HL-60 (cell line): ENCODE measurements around the gene LOXL1.

Experiments used
- CTCF ChIP-seq: IDR thresholded peaks from one replicate; pipeline ENCODE4 v1.5.1; 2011; ENCODE audit warnings: low read length, control low read depth, inconsistent platforms; ENCODE audit not compliant: insufficient read depth
- GABPA ChIP-seq: IDR thresholded peaks from 2 replicates; pipeline ENCODE4 v1.6.1; 2012; ENCODE audit warnings: low read depth
- POLR2AphosphoS5 ChIP-seq: IDR thresholded peaks from 2 replicates; pipeline ENCODE4 v1.6.1; 2012; ENCODE audit warnings: low read depth
- REST ChIP-seq: IDR thresholded peaks from 2 replicates; pipeline ENCODE4 v1.6.1; 2012; ENCODE audit warnings: low read depth; ENCODE audit not compliant: insufficient replicate concordance

- TF ChIP-seq CTCF (no peak), POLR2AphosphoS5 (no peak), GABPA (no peak), REST (no peak)
These were observed 17.5 kb upstream of the LOXL1 start for GRCh38 chr15:73908822-73909122.
